Hepatocyte (in vitro differentiated cells): ENCODE data around the gene RETN.
A peak's percentile ranks its signal among the peaks of the same experiment; 100 is the strongest.

ENCODE experiments used
- EZH2 ChIP-seq: fragments of 200-600 bp; sonication (generic); IDR thresholded peaks from 2 replicates; pipeline ENCODE4 v1.6.1; 2016; ENCODE audit warnings: antibody characterized with exemption, mild to moderate bottlenecking, borderline replicate concordance
- EZH2phosphoT487 ChIP-seq: fragments of 200-600 bp; sonication (generic); IDR thresholded peaks from one replicate; pipeline ENCODE4 v1.6.1; 2018; ENCODE audit warnings: antibody characterized with exemption, mild to moderate bottlenecking, low read depth, moderate library complexity; ENCODE audit not compliant: unreplicated experiment, severe bottlenecking
- TF ChIP-seq, protein P1 (sequence below): fragments of 200-600 bp; sonication (generic); IDR thresholded peaks from 2 replicates; pipeline ENCODE4 v1.5.1; 2016; ENCODE audit warnings: antibody characterized with exemption, mild to moderate bottlenecking; ENCODE audit not compliant: poor library complexity

- TF ChIP-seq, protein P1, sequence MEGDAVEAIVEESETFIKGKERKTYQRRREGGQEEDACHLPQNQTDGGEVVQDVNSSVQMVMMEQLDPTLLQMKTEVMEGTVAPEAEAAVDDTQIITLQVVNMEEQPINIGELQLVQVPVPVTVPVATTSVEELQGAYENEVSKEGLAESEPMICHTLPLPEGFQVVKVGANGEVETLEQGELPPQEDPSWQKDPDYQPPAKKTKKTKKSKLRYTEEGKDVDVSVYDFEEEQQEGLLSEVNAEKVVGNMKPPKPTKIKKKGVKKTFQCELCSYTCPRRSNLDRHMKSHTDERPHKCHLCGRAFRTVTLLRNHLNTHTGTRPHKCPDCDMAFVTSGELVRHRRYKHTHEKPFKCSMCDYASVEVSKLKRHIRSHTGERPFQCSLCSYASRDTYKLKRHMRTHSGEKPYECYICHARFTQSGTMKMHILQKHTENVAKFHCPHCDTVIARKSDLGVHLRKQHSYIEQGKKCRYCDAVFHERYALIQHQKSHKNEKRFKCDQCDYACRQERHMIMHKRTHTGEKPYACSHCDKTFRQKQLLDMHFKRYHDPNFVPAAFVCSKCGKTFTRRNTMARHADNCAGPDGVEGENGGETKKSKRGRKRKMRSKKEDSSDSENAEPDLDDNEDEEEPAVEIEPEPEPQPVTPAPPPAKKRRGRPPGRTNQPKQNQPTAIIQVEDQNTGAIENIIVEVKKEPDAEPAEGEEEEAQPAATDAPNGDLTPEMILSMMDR: peak; percentile 87
- TF ChIP-seq EZH2: no peak
- no peak for TF ChIP-seq EZH2phosphoT487
Measured at GRCh38 chr19:7680606-7681339, 11.9 kb downstream of the RETN start, which contains the start of gene TRAPPC5.
